Measurements from ENCODE around the gene SPRR1A.

Gene SPRR1A

DNA sequence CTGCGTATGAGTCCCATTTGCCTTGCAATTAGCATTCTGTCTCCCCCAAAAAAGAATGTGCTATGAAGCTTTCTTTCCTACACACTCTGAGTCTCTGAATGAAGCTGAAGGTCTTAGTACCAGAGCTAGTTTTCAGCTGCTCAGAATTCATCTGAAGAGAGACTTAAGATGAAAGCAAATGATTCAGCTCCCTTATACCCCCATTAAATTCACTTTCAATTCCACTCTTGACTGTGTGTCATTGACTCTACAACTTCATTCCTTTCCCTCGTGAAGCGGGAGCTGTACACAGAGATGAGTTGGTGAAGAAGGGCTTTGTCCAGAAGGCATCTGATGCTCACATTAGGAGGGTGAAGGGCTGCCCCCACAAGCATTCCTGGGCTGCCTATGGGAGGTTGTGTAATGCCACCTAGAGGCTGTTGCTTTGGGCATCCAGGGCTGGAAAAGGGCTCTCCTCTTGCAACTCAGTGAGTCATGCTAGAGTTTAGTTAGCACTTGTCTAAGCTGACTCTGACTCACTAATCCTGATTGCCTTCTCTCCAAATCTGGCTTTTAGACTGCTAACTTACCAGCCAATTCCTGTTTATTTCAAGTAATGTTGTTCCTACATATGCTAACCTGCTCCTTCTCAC lies 48.9 kb downstream of the SPRR1A start:
- no peak for DNase-seq

DNA sequence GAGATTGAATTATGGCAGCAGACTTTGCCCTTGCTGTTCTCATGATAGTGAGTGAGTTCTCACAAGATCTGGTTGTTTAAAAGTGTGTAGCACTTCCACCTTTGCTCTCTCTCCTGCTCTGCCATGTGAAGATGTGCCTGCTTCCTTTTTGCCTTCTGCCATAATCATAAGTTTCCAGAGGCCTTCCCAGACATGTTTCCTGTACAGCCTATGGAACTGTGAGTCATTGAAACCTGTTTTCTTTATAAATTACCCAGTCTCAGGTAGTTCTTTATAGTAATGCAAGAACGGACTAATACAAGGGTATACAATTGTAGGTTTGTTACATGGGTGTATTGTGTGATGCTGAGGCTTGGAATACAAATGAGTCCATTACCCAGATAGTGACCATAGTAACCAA lies 51.3 kb downstream of the SPRR1A start:
- no peak for DNase-seq
